IPS-11a (cell line): ENCODE data around the gene MTREX.

Source experiments
- H3K4me3 ChIP-seq: one replicate; pipeline ENCODE4 v1.5.1; 2013; ENCODE audit warnings: low read depth, low read length, control low read depth

MTREX gene

DNA sequence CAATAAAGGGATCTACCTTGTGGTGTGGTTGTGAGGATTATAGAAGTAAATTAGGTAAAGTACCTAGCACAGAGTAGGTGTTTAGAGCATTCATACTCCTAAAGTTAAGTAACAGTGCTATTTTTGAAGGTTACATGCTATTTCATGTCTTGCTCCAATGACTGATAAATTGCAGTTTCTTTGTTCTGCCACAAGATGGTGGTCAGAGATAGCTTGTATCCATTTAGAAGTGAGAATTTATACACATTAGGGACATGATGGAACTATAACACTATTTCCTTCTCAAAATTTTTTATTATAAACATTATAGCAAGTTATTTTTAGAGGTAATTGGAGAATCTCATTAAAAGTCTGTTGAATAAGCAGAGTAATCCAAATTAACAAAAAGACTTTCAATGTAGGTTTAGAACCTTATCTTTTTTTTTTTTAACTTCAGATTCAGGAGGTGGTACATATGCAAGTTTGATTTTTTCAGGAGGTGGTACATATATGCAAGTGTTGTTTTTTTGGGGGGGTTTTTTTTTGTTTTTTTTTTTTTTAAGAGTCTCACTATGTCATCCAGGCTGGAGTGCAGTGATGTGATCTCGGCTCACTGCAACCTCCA is 17.1 kb downstream of the MTREX start:
- H3K4me3 ChIP-seq, result no peak overlapping the region

DNA sequence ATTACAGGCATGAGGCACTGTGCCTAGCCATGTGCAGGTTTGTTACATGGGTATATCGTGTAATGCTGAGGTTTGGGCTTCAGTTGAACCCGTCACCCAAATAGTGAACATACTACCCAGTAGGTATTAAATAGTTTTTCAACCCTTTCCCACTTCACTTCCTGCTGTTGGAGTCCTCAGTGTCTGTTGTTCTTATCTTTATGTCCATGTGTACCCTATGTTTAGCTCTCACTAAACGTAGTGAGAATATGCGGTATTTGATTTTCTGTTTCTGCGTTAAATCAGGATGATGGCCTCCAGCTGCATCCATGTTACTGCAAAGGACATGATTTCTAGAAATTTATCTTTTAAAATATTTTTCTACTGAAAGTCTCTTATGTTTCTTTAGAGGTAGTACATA is 17.8 kb downstream of the MTREX start:
- H3K4me3 ChIP-seq, result no peak overlapping the region

DNA sequence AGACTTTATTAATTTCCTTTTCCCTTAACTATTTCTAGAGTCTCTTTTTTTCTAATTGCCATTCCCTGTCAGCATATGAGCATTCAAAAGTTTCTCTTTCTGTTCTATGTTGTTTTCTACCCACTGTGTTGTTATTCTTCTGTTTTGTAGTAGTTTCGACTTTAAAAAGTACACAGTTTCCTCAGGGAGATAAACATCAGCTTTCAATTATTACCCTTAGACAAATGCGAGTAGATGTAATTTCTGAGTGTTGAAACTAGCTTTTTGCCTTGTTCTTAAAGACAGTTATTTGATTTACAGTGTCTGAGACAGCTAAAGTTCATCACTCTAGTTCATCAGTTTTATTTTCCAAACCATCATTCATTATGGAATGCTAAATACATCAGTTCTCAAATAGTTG is 19.5 kb downstream of the MTREX start:
- no peak overlapping the region for H3K4me3 ChIP-seq

DNA sequence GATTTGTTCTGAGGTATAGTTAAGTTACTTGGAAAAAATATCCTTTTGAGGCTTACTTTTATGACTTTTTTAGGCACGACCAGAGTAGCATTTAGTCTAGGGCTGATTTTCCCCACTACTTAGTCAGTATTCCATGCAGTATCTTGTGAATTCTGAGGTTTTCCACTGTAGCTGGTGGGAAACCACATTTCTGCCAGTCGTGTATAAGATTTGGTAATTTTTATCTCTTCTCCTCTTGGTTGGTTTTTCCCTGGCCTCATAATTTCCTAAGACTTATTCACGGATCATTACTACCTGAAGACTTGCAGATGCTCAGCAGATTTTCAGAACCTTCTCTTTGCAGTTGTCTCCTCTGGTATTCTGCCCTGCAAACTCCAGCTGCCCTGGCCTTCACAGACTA is 23.5 kb downstream of the MTREX start:
- H3K4me3 ChIP-seq, result no peak overlapping the region

DNA sequence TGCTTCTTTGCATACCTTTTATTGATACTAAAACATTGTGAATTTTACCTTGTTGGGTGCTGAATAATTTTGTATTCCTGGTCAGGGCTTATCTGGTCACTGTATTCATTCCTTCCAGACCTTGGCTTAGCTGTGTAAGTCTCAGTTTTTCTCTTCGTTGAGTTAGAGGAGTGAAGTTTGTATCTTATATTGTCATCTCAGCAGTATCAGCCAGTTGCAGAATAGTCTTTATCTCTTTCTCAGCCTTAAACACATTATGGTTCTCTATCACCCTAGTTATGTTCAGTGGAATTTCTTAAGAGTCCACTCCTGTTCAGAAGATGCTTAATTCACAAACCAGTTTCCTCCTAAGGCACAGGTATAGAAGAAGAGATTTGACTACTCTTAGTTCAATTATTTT is 25.2 kb downstream of the MTREX start:
- no peak overlapping the region for H3K4me3 ChIP-seq

DNA sequence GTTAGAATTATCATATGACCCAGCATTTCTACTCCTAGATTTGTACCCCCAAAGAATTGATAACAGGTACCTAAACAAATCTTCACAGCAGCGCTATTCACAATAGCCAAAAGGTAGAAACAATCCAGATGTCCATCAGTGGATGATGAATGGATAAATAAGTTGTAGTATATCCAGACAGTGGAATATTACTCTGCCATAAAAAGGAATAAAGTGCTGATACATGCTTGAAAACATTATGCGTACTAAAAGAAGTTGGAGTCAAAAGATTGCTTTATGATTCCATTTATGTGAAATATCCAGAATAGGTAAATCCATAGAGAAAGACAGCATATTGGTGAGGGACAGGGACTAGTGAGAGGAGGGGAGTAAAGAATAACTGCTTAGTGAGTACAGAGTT is 26.0 kb downstream of the MTREX start:
- H3K4me3 ChIP-seq, result no peak overlapping the region

DNA sequence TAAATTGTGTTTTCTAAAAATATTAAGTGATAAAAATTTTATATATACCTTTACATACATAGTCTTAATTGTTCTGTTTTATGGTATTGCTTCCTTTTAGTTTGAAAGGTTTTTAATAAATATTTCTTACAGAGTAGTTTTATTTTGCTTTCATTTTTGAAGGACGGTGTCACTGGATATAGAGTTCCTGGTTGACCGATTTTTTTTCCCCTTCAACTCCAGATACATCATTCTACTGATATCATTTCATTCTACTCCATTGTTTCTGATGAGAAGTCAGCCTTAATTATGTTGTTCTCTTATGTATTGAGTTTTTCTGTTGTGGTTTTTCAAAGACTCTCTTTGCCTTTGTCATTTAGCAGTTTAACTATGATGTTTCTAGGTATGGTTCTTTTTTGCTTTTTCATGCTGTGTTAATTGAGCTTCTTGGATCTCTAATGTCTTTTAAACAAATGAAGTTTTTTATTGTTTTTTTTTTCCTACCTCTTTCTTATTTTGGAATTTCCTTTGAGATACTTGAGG is 30.4 kb downstream of the MTREX start:
- no peak overlapping the region for H3K4me3 ChIP-seq

DNA sequence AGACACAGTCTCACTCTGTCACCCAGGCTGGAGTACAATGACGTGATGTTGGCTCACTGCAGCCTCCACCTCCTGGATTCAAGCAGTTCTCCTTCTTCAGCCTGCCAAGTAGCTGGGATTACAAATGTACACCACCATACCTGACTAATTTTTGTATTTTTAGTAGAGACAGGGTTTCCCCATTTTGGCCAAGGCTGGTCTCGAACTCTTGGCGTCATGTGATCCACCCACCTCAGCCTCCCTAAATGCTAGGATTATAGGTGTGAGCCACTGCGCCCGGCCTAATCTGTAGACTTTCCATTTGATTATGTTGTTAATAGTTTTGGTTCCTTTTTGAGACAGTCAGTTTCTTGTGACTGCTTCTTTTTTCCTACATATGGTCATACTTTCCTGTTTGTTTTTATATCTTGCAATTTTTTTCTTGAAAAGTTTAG is 31.0 kb downstream of the MTREX start:
- no peak overlapping the region for H3K4me3 ChIP-seq

DNA sequence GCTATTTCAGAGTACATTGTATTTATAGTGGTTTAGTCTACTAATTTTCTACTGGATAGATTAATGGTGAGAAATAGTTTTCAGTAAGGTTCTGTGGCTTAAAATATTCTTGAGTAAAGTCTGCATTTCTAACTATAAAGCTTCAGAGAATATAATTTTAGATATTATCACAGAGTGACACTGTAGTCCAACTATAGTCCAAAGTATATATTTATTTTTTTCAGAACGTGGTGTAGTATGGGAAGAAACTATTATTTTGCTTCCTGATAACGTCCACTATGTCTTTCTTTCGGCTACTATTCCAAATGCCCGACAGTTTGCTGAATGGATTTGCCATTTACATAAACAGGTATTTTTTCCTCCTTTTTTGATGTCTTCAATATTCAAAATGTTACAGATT is 35.3 kb downstream of the MTREX start:
- no peak overlapping the region for H3K4me3 ChIP-seq

DNA sequence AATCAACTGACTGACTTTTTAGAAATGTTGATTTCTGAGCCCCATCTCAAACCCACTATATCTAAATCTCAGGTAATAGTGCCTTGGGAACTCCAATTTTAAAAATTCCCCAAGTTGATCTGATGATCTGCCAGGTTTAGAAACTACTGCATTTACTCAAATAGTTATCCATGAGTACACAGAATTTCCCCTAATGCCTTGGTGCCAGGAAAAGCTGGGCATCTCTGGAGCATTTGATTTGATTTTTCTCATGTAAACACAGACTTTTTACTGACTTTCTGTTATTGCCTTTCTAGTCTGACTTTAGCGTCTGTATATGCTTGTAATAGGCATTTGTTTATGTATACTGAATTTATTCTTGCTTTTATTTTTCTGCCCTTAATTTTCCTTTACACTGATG is 35.8 kb downstream of the MTREX start:
- no peak overlapping the region for H3K4me3 ChIP-seq

DNA sequence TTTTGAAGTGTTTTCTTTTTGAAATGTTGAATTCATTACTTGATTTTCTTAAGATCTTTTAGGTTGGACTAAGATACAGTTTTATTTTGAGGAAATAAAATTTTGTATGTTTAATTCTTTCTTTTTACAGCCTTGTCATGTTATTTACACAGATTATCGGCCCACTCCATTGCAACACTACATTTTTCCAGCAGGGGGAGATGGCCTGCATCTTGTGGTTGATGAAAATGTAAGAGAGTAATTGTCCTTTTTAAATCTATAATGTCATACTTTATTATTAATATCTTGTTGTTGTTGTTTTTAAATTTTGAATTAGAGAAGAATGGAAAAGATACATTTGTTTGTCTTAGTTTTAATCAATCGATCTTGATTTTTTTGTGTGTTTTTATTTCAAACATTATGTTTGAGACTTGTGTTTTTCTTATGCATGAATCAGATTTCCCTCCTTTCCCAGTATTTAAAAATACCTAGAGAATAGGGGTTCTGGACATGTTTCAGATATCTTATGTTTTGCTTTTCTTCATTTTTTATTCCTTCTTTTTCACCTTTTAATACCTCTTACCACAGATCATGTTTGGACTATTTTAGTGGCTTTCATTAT is 36.7 kb downstream of the MTREX start:
- H3K4me3 ChIP-seq, result no peak overlapping the region

DNA sequence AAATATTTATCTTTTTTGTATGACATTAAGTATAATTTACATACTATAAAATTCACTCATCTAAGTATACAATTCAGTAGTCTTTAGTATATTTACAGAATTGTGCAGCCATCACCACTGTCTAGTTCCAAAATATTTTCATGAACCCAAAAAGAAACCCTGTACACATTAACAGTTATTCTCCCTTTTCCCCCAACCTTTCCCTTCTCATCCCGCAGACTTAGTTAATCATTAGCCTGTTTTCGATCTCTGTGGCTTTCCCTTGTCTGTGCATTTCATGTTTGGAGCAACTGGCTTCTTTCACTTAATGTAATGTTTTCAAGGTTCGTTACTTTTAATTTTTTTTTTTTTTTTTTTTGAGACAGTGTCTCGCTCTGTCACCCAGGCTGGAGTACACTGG is 37.5 kb downstream of the MTREX start:
- H3K4me3 ChIP-seq, result no peak overlapping the region

DNA sequence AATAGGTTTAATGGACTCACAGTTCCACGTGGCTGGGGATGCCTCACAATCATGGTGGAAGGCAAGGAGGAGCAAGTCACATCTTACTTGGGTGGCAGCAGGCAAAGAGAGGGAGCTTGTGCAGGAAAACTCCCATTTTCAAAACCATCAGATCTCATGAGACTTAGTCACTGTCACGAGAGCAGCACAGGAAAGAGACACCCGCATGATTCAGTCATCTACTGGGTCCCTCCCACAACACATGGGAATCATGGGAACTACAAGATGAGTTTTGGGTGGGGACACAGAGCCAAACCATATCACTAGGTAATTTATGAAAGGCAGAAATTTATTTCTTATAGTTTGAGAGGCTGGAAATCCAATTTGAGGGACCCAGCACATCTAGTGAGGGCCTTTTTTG is 40.0 kb downstream of the MTREX start:
- no peak overlapping the region for H3K4me3 ChIP-seq

DNA sequence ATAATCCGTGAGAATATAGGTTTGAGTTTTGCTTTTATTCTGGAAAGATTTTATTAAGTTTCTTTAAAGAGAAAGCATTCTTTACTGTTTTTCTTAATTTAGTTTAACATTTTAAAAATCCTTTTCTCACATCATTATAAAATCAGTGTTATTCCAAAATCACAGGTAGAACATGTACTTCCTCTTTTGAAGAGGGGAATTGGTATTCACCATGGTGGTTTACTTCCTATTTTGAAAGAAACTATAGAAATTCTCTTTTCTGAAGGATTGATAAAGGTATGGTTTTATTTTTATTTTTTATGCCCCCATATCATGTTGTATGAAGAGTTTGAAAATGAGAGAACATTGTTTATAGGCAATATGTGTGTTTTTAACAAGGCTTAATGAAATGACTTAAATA is 43.0 kb downstream of the MTREX start:
- no peak overlapping the region for H3K4me3 ChIP-seq

DNA sequence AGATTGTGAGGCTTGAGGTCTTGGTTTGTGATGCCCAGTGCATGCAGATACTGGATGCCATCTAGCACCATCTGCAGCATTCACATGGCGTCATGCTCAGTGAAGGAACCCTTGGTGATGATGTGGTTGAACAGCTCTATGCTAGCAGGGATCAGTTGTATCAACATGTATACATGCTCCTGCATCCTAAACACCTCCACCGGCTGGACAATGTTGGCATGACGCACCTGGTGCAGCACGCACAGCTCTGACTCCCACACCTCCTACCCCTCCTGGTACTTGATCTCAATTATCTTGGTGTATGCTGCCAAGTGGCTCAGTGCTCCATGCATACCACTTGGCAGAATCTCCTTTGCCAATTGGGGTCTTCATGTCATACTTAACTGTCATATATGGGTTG is 49.1 kb downstream of the MTREX start:
- no peak overlapping the region for H3K4me3 ChIP-seq

DNA sequence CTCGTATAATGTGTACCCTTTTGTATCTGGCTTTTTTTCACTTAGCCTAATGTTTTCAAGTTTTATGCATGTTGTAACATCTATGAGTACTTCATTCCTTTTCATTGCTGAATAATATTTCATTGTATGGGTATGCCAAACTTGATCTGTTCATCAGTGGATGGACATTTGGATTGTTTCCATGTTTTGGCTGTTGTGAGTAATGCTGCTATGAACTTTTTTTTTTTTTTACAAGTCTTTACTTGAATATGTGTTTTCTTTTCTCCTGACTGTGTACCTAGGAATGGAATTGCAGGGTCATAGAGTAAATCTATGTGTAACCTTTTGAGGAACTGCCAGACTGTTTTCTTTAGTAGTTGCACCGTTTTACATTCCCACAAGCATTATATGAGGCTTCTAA is 52.4 kb downstream of the MTREX start:
- no peak overlapping the region for H3K4me3 ChIP-seq

DNA sequence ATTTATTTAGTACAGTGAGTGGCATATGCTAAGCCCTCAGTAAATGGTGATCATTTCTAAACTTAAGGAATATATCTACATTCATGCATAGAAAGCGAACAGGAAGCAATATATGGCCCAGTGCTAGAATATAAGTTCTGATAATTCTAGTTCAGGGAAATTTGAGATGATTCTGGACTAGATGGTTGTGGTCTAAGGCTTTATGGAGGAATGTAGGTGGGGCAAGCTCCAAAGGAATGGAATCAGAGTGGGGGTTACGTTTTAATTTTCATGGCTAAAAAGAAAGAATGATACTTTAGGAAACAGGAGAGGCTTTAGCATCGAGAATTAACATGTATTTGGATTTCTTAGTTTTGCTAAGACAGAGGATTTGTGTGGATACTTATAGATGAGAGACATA is 56.1 kb downstream of the MTREX start:
- no peak overlapping the region for H3K4me3 ChIP-seq

DNA sequence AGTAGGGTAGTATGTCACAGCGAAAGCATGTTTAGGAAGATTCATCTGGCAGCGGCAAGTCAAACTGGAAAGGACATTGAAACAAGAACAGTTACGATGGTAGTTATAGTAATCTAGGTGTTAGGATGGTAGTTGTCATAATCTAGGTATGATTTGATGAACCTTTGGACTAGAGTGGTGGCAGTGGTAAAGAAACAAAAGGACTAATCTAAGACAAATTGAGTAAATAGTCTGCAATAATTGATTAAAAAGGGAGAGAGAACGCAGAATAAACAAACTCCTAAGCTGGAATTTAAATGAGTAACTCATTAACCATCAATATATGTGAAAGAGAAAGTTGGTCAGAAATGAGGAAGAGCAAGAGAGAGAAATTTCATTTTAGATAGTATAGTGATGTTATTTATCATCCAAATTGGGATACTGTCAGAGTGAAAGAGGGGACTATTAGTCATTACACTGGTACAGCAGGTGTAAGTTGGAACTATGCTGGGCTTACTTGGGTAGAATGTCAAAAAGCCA is 56.8 kb downstream of the MTREX start:
- no peak overlapping the region for H3K4me3 ChIP-seq

DNA sequence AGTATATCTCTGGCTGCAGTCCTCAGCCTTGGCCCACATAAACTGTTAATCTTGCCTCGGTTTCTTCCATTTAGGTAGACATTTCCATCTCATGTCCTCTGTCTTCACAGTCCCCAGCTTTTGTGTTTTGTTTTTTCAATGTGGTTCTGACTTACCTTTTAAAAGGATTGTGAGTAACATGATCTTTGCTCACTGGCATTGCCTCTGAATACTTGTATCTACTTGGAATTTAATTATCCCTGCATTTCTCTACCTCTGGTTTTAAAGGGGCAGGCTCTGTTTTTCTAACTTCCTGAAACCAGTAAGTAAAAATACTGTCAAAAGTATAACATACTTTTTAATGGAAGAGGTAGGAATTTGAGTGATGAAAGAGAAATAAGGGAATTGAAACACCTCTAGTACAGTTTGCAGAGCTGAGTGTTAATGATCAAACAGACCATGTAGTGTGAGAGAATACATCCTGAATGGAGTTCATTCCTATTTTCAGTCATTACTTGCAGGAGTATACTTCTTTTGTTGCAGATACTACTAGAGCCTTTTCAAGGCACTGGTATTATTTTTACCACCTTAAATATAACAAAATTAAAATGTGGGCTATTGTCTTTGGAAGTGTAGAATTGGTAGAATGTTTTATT is 62.6 kb downstream of the MTREX start:
- no peak overlapping the region for H3K4me3 ChIP-seq

DNA sequence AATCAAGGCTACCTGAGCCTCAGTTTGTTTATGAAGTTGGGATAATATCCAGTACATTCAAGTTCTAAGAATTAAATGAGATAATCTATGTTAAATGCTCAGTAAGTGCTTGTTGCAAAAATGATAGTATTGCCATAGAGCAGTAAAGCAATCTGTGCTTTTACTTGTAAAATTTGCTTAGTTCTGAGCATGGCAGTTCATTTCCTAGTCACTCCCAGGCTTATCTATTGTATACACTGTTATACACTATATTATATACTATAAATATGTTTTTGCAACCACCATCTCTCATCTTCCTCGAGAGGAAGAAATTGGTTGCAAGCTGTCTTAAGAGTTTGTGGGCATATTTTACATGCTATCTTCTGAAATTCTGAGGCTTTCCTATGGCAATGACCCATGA is 63.4 kb downstream of the MTREX start:
- no peak overlapping the region for H3K4me3 ChIP-seq

DNA sequence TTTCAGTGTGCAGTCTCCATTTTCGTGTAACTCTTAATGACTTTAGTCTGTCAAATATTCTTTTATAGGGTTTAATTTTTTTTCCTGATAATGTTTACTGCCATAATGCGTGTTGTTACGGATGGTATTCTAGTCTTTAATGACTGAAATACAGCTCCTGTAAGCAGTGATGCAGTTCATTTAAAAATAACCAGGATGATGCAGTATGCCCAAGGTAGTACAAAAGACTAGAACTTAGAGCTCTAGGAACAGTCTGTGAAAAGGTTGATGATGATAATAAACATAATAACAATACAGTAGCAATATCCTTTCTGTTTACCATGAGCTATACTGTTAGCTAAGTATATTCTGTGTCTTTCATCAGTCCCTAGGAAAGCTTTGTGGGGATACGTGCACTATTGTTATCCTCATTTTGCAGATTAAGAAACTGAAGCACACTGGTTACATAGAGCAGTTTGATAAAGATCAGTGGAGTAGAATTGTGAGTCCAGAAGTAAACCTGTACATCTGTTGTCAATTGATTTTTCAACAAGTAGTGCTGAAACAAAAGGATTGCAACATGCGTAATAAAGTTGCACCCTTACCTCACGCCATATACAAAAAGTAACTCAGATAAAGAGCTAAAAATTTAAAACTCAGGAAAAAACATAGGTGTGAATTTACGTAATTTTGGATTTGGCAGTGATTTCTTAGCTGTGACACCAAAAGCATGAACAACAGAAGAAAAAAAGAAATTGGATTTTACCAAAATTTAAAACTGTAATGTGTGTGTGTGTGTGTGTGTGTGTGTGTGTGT is 64.5 kb downstream of the MTREX start:
- H3K4me3 ChIP-seq, result no peak overlapping the region

DNA sequence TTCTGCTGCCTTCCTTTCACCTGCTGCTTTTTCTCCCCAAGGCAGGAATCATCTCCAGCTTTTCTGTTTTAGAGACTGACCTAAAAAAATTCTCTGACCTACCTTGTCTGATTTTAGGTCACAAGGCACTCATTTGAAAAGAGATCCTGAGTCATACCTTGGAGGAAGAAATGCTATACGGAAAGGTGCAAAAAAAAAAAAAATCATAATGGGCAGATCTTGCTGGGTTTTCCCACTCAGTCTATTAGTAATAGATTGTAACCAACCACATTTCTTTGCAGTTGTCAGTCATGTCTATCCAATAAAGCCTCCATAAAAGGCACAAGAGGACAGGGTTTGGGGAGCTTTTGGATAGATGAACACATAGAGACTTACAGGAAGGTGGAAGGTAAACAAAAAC is 70.0 kb downstream of the MTREX start:
- no peak overlapping the region for H3K4me3 ChIP-seq
